Urinary bladder (tissue), 4 donors: Measurements from ENCODE around the gene CD28. TPM values are rescaled to one million over a fixed set of nuclear protein-coding genes. Genes with fewer than 3 reads are reported as not detected.

ENCODE experiments used
- DNase-seq: peaks from one replicate; pipeline ENCODE4 v3.0.0-alpha.2; 2015; ENCODE audit errors: extremely low spot score
- H3K27ac ChIP-seq: one replicate; pipeline ENCODE4 v1.5.1; 2013; ENCODE audit warnings: low read depth, mild to moderate bottlenecking, moderate library complexity
- H3K36me3 ChIP-seq: one replicate; pipeline ENCODE4 v1.6.1; 2013; ENCODE audit warnings: mild to moderate bottlenecking, moderate library complexity; ENCODE audit not compliant: insufficient read depth
- H3K4me1 ChIP-seq: one replicate; pipeline ENCODE4 v1.6.1; 2013; ENCODE audit warnings: mild to moderate bottlenecking, moderate library complexity; ENCODE audit not compliant: insufficient read depth
- H3K4me3 ChIP-seq: one replicate; pipeline ENCODE4 v1.5.1; 2013; ENCODE audit warnings: low read depth, low read length
- WGBS: extraction: QIAGEN DNeasy Blood & Tissue Kit; methylation state at CpG from one replicate; pipeline ENCODE4 v1.1.7; 2013; 5-methylcytosine and 5-hydroxymethylcytosine counted together
- polyA plus RNA-seq: library from polyadenylated mRNA; stranded (reverse); fragments of 200-250 nt; gene quantifications from one replicate; pipeline ENCODE4 v1.2.3, GENCODE V29; 2013
- total RNA-seq: library from RNA; depleted of rRNA; stranded (reverse); fragments of >200 nt; gene quantifications from one replicate; pipeline ENCODE4 v1.2.3, GENCODE V29; 2014
- donor health status: healthy with polysubstance abuse.
- donor health status: healthy.

Gene CD28
- total RNA-seq: 6.1 TPM
- polyA plus RNA-seq: 0.33 TPM

GRCh38 chr2:203706403-203706802, at the start of gene CD28:
CD28 (plus strand) TSS chr2:203706639; CDS start chr2:203706697, 58 bp downstream.
- Histone ChIP-seq H3K4me3 (no peak within 1 kb of the TSS), H3K36me3 (no peaks in the 10 kb centered on the region), H3K27ac (no peak within 1 kb of the TSS), H3K4me1 (no peaks in the 10 kb centered on the region)
- WGBS: 81% methylated on average over 9 of the region's 9 CpGs
- DNase-seq: no peak

- Histone ChIP-seq H3K27ac (no peak overlapping the region), H3K4me1 (no peaks in the 10 kb centered on the region), H3K36me3 (no peaks in the 10 kb centered on the region), H3K4me3 (no peak overlapping the region)
- 78% methylated on average over 4 of the region's 4 CpGs for WGBS
- DNase-seq: no peak
Measured at GRCh38 chr2:203659331-203660049, 46.9 kb upstream of the CD28 start.

GRCh38 chr2:203660465-203660864, 46.0 kb upstream of the CD28 start:
- Histone ChIP-seq H3K27ac (no peak overlapping the region), H3K4me3 (no peak overlapping the region), H3K36me3 (no peaks in the 10 kb centered on the region), H3K4me1 (no peaks in the 10 kb centered on the region)
- WGBS: 89% methylated on average over 2 of the region's 2 CpGs
- no peak for DNase-seq

DNA sequence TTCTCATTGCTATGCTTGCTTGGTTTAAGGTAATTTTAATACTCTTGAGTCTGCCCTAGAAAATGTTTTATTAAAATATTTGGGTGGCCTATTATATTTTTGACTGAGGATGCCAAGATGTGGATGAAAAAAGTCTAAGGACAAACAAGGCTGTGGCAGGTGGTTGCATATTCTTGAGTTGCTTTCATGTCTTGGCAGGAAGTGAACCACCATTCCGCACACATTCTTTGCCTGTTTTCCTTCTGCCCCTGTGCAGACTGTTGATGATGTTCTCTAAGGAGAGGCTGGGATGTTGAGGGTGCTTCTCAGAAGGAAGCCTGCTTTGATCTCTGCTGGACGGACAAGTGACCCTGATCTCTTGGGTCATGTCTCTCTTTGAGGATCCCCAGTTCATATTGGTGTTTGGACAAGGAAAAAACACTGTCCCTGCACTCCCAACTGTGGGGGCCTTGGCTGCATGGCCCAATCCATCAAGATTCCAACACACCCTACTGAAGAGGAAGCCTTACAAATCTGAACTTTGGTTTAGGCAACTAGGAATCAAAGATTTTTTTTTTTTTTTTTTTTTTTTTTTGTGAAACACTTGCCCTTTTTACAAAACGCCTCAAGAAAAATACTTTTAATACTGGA, 45.0 kb upstream of the CD28 start:
- DNase-seq: no peak
- Histone ChIP-seq H3K27ac (no peak overlapping the region), H3K36me3 (no peaks in the 10 kb centered on the region), H3K4me3 (no peak overlapping the region), H3K4me1 (no peaks in the 10 kb centered on the region)
- WGBS: 89% methylated on average over 3 of the region's 3 CpGs

DNA sequence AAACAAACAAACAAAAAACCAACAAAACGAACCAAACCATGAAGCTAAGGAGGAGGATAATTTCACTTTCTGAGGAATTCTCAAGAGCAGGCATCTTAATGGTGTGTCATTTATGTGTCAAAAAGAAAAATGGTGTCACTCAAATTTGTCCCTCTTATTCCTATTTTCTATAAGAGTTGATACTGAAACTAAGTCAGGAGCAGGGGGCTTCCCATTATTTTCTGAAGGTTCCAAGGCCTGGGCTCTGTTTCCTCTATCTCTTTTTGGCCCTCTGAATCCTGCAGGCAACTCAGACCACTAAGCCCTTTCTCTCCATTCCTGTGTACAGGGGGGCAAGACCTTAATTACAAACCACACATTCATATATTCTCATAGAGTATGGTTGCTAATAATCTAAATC, 44.0 kb upstream of the CD28 start:
- no peak overlapping the region for H3K4me3 ChIP-seq
- DNase-seq: no peak
- no peaks in the 10 kb centered on the region for H3K36me3 ChIP-seq
- 55% methylated on average over 1 of the region's 1 CpG for WGBS
- H3K4me1 ChIP-seq: no peaks in the 10 kb centered on the region
- no peak overlapping the region for H3K27ac ChIP-seq

DNA sequence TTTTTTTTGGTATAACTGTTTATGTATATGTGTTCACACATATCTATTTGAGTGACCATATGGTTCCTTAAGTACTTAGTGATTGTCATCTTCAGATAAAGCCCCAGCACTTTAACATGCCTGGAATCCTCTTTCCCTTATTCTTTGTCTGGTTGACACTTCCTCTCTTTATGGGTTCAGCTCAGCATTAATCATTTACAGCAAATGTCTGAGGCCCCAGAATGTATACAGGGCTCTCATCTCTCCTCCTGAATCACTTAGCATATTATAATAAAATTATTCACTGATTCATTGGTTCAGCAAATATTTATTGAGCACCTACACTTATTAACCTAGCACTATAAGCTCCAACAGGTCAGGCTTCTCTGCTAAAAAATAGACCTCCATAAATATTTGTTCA, 43.5 kb upstream of the CD28 start:
- Histone ChIP-seq H3K36me3 (no peaks in the 10 kb centered on the region), H3K4me1 (no peaks in the 10 kb centered on the region), H3K27ac (no peak overlapping the region), H3K4me3 (no peak overlapping the region)
- DNase-seq: no peak

GRCh38 chr2:203664029-203664755, 42.2 kb upstream of the CD28 start:
- Histone ChIP-seq H3K36me3 (no peaks in the 10 kb centered on the region), H3K4me3 (no peak overlapping the region), H3K4me1 (no peaks in the 10 kb centered on the region), H3K27ac (no peak overlapping the region)
- WGBS: 84% methylated on average over 7 of the region's 7 CpGs
- no peak for DNase-seq

- Histone ChIP-seq H3K4me1 (no peaks in the 10 kb centered on the region), H3K4me3 (no peak overlapping the region), H3K27ac (no peak overlapping the region), H3K36me3 (no peaks in the 10 kb centered on the region)
- no peak for DNase-seq
- 96% methylated on average over 2 of the region's 2 CpGs for WGBS
Measured at GRCh38 chr2:203667838-203668237, 38.6 kb upstream of the CD28 start.

GRCh38 chr2:203669820-203670219, 36.6 kb upstream of the CD28 start:
- Histone ChIP-seq H3K4me3 (no peak overlapping the region), H3K36me3 (no peaks in the 10 kb centered on the region), H3K4me1 (no peaks in the 10 kb centered on the region), H3K27ac (no peak overlapping the region)
- WGBS: 38% methylated on average over 2 of the region's 2 CpGs
- no peak for DNase-seq

GRCh38 chr2:203670939-203671338, 35.5 kb upstream of the CD28 start:
- Histone ChIP-seq H3K4me3 (no peak overlapping the region), H3K36me3 (no peaks in the 10 kb centered on the region), H3K27ac (no peak overlapping the region), H3K4me1 (no peaks in the 10 kb centered on the region)
- DNase-seq: no peak

GRCh38 chr2:203671876-203672275, 34.6 kb upstream of the CD28 start:
- Histone ChIP-seq H3K36me3 (no peaks in the 10 kb centered on the region), H3K27ac (no peak overlapping the region), H3K4me3 (no peak overlapping the region), H3K4me1 (no peaks in the 10 kb centered on the region)
- no peak for DNase-seq
- WGBS: 91% methylated on average over 1 of the region's 1 CpG

- WGBS: 89% methylated on average over 3 of the region's 3 CpGs
- no peaks in the 10 kb centered on the region for H3K36me3 ChIP-seq
- H3K27ac ChIP-seq: no peak overlapping the region
- DNase-seq: no peak
- H3K4me3 ChIP-seq: no peak overlapping the region
- no peaks in the 10 kb centered on the region for H3K4me1 ChIP-seq
Measured at GRCh38 chr2:203672856-203673255, 33.6 kb upstream of the CD28 start.

DNA sequence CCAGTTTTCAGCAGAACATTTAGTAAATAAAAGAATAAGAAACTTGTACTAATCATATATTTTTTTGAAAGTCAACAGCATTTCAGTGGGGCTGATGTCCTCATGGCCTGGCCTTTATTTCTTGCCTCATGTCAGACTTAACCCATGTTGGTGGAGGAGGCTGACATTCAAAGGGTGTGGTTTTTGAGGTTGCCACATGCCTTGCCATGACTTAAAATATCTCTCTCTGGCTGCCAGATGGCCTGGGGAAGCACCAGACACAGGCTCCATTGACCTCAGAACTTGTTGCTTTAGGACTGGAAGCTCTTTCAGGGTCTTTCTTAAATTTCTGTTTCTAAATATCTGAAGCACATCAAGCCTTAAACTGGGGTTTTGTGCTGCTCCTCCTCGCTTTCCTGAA, 32.5 kb upstream of the CD28 start:
- WGBS: 79% methylated on average over 1 of the region's 1 CpG
- DNase-seq: no peak

DNA sequence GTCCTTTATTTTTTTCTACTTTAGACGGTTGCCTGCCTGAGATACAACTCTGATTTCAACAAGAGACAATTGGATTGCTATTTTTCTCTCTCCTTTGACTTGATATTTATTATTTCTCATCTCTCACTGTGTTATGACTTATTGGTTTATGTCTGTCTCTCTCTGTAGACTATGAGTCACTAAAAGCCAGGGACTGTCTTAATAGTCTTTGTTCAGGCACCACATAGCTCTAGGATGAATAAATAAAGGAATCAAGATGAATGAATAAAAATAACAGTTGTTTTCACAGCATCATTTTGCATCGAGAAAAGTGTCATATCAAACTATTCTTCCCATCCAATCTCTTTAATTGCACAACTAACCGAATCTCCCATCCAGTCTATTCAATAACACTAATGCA, 31.4 kb upstream of the CD28 start:
- 76% methylated on average over 3 of the region's 3 CpGs for WGBS
- no peak for DNase-seq
- Histone ChIP-seq H3K36me3 (no peaks in the 10 kb centered on the region), H3K4me3 (no peak overlapping the region), H3K4me1 (no peaks in the 10 kb centered on the region), H3K27ac (no peak overlapping the region)

More for the DNA sequence above, 32.5 kb upstream of the CD28 start:
- Histone ChIP-seq H3K4me1 (no peaks in the 10 kb centered on the region), H3K27ac (no peak overlapping the region), H3K36me3 (no peaks in the 10 kb centered on the region), H3K4me3 (no peak overlapping the region)
